Measurements from ENCODE around the gene KLHL3.
"Not testable (repeated sequence)": the region's sequence is repeated elsewhere in the genome, so short reads cannot be mapped to it uniquely, and the experiment has no call there.

The KLHL3 gene

DNA sequence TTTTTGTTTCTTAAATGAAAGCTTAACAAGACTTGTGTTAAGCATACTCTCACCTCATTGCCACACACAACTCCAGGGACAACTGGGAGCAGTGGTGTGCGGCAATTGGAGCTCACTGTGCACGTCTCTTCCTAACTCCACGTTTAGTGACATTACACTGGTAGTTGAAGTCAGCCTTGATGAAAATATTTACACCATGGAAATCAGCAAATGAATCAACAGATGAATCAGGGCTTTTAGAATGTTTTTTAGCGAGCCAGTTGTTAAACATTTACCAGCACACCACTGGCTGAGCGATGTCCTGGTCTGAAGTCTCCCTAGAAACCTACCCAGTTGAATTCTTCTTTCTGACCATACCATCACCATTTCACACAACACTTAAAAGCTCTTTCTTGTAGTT, 67.3 kb downstream of the KLHL3 start:
- DNase-seq (ENCODE audit: low read depth, low spot score): no peak

DNA sequence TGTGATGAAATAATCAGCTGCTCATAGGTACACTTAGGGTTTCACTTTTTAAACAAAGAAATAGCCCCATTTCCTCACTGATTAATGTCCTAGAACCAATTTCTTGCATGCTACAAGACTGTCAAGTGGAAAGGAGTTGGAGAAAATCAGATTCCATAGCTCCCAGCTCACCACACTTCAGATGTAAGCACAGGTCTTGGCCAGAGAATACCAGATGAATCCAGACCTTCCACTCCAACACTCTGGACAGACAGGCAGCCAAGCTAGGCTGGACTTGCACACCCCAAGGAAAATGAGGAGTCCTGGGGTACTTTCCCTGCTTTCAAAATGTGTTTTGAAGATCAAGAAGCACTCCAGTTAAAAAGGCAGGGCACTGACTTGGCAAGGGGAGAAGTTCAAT, 68.5 kb downstream of the KLHL3 start:
- no peak for DNase-seq (ENCODE audit: low read depth, low spot score)

DNA sequence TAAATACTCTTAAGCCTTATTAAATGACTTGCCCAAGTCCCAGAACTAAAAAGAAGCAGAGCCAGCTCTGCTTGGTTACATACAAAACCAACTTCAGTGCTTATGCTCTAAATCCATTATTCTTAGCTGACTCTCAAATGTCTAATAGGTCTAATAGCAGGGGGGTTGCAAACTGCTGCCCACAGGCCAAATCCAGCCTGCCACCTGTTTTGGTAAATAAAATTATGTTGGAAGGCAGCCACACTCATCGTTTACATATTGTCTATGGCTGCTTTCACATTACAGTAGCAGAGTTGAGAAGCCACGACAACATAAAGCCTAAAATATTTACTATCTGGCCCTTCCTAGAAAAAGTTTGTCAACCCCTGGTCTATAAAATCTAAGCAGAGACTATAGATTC, 69.0 kb downstream of the KLHL3 start:
- no peak for DNase-seq (ENCODE audit: low read depth, low spot score)

DNA sequence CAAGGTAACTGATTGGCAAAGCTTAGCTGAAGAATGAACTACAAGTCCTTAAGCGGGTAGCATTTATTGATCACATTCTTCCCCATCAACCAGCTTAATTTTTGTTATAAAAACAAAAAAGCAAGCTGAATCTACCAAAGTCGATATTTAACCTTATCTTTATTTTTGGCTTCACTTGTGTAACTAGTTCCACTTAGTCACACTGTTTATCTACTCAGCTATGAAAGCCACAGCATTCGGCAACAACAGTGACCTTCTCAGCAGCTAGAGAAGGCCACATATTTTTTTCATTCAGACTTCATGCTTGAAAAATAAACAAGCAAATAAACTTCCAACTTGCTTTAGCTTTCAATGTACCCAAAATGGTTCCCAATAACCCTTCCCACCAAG, 69.4 kb downstream of the KLHL3 start:
- no peak for DNase-seq (ENCODE audit: low read depth, low spot score)

DNA sequence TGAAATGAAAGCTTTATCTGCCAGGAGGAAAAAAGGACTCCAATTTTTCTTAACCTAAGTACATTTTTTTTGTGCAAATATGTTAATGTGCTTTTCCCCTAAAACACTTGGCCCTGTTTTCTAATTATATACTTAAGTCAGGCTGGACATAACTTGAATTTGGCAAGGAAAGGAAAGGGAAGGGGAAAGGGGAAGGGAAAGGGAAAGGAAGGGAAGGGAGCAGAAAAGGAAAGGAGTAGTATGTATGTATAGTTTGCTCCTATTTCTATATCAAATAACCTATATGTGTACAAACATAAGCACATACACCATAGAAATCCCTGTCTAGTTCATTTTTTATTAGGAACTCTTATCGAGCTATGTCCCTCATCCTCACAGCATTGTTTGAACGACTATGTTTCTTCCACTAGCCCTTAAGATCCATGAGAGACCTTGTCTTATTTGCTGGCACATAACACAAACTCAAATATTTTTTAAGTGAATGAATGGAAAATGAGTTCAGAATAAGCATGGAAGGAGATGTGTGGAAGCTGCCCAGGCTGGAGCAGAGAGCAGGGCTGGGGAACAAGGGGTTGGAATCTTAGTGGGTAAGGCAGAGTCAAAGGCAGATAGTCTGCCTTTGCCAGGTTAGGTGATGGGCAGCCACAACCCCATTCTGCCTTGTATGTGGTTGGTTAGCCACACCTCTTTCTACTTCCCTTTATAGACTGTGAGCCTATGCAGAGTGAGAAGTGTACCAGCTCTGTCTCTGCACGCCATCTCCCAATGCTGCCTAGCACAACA, 70.0 kb downstream of the KLHL3 start:
- no peak for DNase-seq (ENCODE audit: low read depth, low spot score)

DNA sequence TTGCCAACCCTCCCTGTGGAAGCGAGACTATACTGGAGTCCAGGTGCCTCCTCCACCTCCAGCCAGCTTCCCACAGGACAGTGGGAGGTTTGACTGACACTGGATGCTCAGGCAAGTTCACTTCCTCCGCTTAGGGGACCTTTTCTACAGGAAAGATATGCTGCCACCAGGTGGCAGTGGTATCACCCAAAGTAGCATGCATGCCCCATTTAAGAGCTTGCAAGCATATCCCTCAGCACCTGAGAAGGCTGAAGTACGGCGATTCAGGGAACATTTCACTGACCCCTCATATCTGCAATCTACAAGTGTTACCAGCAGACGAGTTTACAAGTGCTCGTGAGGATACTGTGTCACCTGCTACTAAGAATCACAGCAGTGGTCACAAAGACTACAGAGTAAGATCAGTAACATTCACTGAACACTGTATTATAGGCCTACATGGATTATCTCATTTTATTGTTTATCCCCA, 75.5 kb downstream of the KLHL3 start:
- DNase-seq (ENCODE audit: low read depth, low spot score): peak; percentile 47

DNA sequence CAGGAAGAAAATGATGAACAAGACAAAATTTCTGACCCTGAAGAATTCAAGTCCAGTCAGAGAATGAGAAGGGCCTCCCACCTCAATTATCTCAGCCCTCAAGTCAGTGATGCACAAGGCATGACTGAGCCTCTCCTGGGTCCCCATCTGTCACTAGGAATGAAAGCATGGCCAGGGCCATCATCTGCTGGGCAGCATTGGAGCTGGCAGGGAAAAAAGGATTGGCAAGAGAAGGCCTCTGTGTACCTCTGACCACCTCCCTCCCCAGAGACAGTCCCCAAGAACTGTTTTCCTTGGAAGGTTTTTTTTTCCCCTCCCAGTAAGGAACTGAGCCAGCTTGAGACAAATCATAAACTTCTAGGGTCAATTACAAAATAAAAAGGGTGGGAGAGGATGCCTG, 76.7 kb downstream of the KLHL3 start:
- no peak for DNase-seq (ENCODE audit: low read depth, low spot score)

DNA sequence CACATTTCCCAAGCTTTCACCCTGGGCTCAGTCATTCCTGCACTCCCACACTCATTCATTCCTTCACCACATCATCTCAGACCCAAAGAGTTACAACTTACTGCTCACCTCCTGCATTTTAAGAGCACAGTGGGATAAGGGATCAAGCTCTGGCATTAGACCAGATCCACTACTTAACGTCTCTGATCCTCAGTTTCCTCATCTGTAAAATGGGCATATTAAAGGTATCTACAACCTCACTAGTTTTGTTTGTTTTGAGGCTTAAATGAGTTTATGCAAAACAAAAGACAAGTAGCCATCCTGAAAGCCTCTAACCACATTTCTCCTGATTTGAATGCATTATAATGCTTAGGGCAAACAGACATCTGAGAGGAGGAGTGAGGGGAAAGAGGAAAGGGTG, 77.6 kb downstream of the KLHL3 start:
- DNase-seq (ENCODE audit: low read depth, low spot score): no peak

DNA sequence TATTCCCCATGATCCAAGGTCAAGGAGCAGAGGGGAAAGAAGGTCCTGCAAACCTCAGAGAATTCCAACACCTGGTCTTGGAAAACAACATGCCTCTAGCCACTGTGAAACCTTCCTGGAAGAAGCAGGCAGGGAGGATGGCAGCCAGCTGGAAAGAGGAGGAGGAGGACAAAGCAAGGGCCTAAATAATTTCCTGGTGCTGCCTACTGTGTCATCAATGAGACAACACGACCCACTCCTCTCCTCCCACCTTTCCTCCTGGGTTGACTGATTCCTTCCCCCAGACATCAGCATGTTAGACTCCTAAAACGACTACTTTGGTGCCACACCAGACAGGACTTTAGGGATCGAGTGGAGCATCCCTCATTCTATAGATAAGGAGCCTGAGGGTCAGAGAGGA, 78.8 kb downstream of the KLHL3 start:
- no peak for DNase-seq (ENCODE audit: low read depth, low spot score)

DNA sequence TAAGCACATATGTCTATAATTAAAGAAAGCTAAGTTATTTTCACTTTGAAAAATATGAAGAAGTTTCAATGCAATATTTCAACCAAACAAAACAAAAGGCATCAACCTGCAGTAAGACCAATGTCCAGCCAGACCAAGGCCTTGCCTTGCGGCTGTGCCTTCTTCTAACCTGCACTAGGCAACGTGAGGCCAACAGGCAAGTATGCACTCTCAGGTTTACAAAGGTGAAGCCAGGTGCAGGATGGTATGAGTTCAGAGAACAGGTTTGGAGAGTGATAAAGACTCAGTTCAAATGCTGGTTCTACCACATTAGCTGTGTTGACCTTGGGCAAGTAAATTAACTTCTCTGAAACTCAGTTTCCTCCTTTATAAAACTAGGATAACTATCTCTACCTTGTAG, 79.3 kb downstream of the KLHL3 start:
- no peak for DNase-seq (ENCODE audit: low read depth, low spot score)

DNA sequence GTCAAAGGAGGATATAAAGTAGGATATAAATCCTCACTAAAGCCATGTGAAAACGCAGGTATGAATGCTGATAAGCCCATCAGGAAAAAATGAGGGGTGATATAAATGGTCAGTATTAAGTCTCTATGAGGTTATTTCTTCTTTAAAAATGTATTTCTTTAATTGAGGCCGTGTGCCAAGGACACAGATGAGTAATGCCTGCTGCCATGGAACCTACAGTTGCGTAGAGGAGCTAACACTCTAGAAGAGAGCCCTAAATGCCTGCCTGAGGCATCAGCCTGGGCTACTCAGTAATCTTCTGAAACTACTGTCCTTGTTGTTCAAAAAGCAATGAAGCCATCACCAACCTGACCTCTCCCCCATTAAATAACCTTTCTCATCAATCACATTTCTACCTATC, 84.9 kb downstream of the KLHL3 start:
- no peak for DNase-seq (ENCODE audit: low read depth, low spot score)

DNA sequence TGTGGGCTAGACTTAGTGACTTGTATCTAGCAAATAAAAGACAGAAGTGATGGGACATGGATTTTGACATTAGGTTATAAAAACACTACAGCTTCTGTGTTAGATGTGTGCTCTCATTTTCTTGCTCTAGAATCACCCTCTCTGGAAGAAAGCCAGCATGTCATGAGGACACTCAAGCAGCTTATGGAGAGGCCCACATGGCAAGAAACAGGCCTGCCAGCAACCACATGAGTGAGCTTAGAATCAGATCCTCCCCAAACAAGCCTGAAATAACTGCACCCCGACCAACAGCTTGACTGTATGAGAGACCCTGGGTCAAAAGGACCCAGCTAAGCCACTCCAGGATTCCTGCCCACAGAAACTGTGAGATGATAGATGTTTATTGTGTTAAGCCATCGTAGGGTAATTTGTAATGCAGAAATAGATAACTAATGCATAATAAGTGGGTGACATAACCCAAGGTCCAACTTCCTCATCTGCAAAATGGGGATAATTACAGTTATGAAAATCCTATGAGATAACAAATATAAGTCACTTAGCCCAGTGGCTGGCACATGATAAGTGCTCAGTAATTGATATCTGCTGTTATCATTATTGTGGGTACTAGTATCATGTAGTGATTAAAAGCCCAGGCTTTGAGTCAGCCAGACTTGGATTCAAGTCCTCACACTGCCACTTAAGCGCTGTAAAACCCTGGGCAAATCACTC, 86.5 kb downstream of the KLHL3 start:
- no peak for DNase-seq (ENCODE audit: low read depth, low spot score)

DNA sequence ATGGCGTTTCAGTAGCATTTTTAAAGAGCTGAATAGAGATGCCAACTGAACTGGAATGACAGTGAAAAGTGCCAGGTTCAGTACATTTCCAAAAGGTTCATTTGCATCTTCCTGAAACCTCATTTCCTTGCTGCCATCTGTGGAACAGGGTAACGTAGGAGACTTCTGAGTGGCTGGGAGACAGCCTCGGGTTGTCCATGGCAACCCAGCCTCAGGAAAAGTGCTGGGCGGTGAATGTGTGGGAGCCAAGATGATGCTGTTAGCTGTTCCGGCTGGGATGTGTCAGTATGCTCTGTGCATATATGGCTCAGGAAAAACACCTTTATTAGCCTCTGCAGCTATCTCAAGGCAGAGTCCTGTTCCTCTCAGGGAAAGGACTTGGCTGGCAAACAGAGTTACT, 87.5 kb downstream of the KLHL3 start:
- no peak for DNase-seq (ENCODE audit: low read depth, low spot score)

DNA sequence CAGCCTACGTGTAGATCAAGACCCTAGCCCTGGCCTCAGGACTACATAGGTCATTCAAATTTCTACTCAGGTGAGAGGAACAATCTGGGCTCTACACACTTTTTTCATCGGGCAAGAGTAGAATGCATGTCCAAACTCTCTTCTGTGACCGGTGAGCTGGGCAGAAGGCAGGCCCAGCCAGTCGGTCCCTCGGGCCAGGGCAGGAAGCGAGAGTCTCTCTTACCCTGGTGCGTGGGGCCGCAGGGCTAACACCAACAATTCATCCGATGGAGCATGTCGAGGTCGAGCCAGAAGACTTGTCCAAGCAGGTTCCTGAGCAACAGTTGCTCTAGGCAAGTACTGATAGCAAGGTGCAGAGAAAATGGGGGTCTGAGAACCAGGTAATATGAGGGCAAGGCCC, 88.5 kb downstream of the KLHL3 start:
- no peak for DNase-seq (ENCODE audit: low read depth, low spot score)

DNA sequence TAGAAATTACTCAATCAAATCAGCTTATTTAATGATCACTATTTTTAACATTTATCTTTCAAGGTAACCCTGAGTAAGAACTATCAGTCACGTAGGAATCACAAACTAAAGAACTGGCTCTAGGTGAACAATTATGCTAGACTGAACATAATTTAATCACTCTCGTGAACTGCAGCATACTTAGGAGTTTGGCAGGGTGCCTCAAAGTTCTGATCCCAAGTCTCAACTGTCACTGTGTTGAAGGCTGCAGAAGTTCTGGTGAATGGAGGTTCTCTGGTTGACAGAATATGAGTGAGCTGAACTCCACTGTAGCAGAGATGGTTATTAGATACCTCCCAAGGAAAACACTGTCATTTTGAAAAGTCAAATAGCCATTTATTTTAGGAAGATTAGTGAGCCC, 89.1 kb downstream of the KLHL3 start:
- no peak for DNase-seq (ENCODE audit: low read depth, low spot score)

DNA sequence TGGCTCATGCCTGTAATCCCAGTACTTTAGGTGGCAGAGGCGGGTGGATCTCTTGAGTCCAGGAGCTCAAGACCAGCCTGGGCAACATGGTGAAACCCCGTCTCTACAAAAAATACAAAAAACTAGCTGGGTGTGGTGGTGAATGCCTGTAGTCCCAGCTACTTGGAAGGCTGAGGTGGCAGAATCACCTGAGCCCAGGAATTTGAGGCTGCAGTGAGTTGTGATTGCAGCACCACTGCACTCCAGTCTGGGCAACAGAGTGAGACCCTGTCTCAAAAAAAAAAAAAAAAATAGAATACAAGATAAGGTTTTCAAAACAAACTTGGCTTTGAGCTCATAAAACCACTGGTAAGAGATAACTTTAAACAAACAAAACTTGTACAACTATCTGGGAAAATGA, 92.8 kb downstream of the KLHL3 start:
- not testable (repeated sequence) for DNase-seq (ENCODE audit: low read depth, low spot score)

DNA sequence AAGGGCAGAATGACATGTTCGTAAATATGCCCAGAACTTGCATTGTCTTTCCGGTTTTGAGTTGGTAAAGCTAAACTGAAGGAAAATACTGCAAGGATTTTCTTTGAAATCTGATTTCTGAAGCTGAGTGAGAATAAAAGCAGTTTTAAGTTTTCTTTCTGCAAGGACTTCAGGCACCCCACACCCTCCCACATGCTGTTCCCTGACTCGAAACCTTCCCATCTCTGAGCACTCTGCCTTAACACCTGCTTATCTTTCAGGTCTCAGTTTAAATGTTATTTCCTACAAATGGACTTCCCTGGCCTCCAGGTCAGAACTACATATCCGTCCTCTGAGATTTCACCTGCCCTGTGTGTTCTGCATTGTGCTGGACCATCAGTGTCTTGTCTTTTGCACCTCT, 93.8 kb downstream of the KLHL3 start:
- DNase-seq (ENCODE audit: low read depth, low spot score): no peak

DNA sequence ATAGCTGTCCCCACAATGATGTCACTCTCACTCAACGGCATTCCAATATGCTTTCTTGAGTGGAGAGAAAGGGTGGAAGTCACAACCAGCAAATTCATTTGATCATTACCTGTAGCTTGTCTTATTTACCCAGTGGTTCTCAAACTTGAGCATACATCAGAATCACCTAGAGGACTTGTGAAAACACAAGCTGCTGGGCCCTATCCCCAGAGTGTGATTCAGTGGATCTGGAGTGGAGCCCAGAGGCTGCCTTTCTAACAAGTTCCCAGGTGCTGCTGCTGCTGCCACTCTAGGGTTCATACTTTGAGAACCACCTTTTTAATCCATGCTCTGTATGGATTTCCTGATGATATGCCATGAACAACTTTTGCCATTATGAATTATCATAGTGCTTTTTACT, 94.7 kb downstream of the KLHL3 start:
- DNase-seq (ENCODE audit: low read depth, low spot score): no peak

DNA sequence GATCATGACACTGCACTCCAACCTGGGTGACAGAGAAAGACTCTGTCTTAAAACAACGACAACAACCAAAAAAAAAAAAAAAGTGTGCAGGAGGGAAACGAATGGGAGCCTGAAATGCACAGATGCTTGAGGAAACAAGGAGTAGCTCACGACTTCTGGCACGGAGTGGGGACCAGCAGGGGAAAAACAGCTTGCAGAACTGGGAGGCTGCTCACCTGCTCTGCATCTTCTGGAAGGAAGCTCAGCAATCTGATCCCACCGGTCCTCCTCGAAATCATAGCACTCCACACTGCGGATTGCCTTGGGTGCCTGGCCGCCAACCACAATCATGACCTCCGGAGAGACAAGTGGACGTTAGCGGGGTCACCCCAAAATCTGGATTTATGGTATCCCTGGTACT, 96.2 kb downstream of the KLHL3 start:
- no peak for DNase-seq (ENCODE audit: low read depth, low spot score)

DNA sequence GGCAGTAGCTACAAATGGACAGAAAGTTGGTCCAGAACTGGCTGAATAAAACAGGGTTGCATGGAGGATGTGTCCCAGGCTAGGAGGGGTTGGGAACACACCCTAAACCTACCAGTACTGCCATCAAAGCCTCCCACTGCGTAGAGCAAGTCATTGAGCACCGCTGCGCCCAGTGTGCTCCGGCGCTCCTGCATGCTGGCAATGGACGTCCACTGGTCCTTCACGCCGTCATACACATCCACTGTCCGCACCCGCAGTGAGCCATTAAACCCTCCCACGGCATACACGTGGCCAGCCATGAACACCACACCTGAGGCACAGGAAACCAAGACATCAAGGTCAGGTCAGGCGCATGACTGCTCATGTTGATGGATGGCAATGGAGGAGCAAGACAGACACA, 97.0 kb downstream of the KLHL3 start:
- DNase-seq (ENCODE audit: low read depth, low spot score): no peak

DNA sequence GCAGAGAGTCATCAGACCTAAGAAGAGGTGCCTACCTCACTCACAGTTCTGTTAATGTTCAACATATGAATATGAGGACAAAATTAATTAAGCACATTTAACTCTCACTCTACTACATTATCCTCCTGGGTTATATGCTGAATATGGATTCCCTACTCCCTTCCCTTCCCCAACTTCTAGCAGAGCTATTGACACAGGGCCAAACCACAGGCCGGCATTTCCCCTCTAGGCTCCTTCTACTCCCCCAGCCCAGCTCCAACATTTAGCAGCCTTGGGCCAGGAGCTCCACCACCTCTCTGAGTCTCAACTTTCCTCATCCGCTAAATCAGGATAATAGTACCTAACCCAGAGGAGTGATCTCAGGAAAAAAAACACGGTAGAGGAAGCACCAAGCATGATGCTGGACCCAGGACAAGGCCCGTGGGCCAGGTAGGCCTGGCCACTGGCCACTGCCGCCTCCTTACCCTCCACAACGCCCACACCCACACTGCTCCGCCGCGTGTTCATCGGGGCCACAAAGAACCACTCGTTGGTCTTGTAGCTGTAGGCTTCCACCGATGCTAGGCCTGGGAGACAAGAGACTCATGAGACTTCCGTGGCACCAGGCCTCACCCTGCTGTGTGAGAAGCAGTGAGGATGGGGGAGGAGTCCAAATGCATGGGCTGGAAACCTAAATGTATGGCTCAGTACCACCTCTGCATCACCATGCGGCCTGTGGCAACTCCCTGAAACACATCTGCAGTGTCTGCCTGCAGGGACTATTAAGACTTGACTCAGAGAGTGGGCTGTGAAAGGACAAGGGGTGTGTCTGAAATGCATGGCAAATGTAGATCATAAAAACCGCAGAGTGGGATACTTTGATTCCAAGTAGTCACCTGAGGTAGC, 98.8 kb downstream of the KLHL3 start:
- no peak for DNase-seq (ENCODE audit: low read depth, low spot score)

DNA sequence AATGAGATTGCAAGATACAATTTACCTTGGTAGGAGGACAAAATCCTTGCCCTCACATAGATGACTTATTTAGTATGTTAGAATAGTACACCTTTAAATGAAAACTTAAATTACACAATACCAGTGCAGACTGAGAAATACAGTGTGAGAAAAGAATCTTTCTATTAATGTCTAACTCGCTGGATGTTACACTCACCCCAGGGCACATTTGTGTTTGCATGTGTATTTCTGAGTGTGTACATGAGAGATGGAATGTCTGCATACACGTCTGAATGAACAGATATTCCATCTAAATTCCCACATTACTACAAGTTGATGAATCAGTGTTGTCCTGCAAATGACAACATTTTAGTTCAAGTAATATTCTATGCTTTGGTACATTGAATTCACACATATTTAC, 99.8 kb downstream of the KLHL3 start:
- DNase-seq (ENCODE audit: low read depth, low spot score): no peak
